SK-N-DZ (cell line): Measurements from ENCODE around the gene SLC30A9.

Experiments used
- DNase-seq: peaks from one replicate; pipeline ENCODE4 v3.0.0-alpha.2; 2015; ENCODE audit warnings: low spot score

SLC30A9 gene

DNA sequence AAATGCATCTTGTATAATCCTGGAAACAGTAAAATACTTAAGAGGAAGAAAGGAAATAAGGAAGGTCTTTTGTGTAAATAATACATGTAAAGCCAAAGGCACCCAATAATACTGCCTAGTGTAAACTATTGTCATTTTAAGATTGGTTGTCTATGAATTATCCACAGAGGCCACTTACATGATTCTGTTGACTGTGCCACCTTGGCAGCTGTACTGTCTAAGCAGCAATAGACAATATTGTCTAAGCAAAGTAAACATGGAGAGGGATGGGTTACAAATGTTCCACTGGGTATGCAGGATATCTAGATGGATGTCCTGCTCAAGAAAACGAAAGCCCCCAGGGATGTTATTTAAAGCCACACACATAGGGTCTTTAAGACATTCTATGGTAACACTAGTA is 142.7 kb downstream of the SLC30A9 start:
- no peak for DNase-seq

GRCh38 chr4:42136371-42136770 is 146.0 kb downstream of the SLC30A9 start:
- DNase-seq = no peak
